ENCODE data around the gene TFPI2.
A peak's percentile ranks its signal among the peaks of the same experiment; 100 is the strongest.
"Not testable (repeated sequence)": the region's sequence is repeated elsewhere in the genome, so short reads cannot be mapped to it uniquely, and the experiment has no call there.

Gene TFPI2

GRCh38 chr7:93890464-93891068 is at the start of gene TFPI2:
Gene TFPI2, minus strand, starts transcription at chr7:93890753. Its CDS starts 75 bp downstream, at chr7:93890678.
- DNase-seq (ENCODE audit: low spot score), result peak; percentile 46

GRCh38 chr7:93938293-93938692 is 47.7 kb upstream of the TFPI2 start:
- no peak for DNase-seq (ENCODE audit: low spot score)

GRCh38 chr7:93937818-93938217 is 47.3 kb upstream of the TFPI2 start:
- DNase-seq (ENCODE audit: low spot score), result no peak

- no peak for DNase-seq (ENCODE audit: low spot score)
Measured at GRCh38 chr7:93935102-93935501, 44.5 kb upstream of the TFPI2 start.

- no peak for DNase-seq (ENCODE audit: low spot score)
Measured at GRCh38 chr7:93933156-93933555, 42.6 kb upstream of the TFPI2 start.

GRCh38 chr7:93931655-93932054 is 41.1 kb upstream of the TFPI2 start:
- DNase-seq (ENCODE audit: low spot score), result no peak

GRCh38 chr7:93927585-93927984 is 37.0 kb upstream of the TFPI2 start:
- DNase-seq (ENCODE audit: low spot score), result no peak

- no peak for DNase-seq (ENCODE audit: low spot score)
Measured at GRCh38 chr7:93926800-93927199, 36.2 kb upstream of the TFPI2 start.

GRCh38 chr7:93923942-93924341 is 33.4 kb upstream of the TFPI2 start:
- no peak for DNase-seq (ENCODE audit: low spot score)

GRCh38 chr7:93923296-93923695 is 32.7 kb upstream of the TFPI2 start:
- DNase-seq (ENCODE audit: low spot score), result no peak

GRCh38 chr7:93921607-93922566 is 31.3 kb upstream of the TFPI2 start, which contains the start of gene GNG11:
Gene GNG11, plus strand, starts transcription at chr7:93921735. Its CDS starts 403 bp downstream, at chr7:93922138.
- peak; percentile 31 for DNase-seq (ENCODE audit: low spot score)

GRCh38 chr7:93921186-93921585 is 30.6 kb upstream of the TFPI2 start:
- DNase-seq (ENCODE audit: low spot score), result no peak

- DNase-seq (ENCODE audit: low spot score), result no peak
Measured at GRCh38 chr7:93920496-93921182, 30.1 kb upstream of the TFPI2 start.

GRCh38 chr7:93916315-93916714 is 25.8 kb upstream of the TFPI2 start:
- not testable (repeated sequence) for DNase-seq (ENCODE audit: low spot score)

GRCh38 chr7:93915888-93916287 is 25.3 kb upstream of the TFPI2 start:
- not testable (repeated sequence) for DNase-seq (ENCODE audit: low spot score)

- not testable (repeated sequence) for DNase-seq (ENCODE audit: low spot score)
Measured at GRCh38 chr7:93915206-93915842, 24.8 kb upstream of the TFPI2 start.

- DNase-seq (ENCODE audit: low spot score), result no peak
Measured at GRCh38 chr7:93914581-93915066, 24.1 kb upstream of the TFPI2 start.

GRCh38 chr7:93913197-93913596 is 22.6 kb upstream of the TFPI2 start:
- no peak for DNase-seq (ENCODE audit: low spot score)

GRCh38 chr7:93911661-93912060 is 21.1 kb upstream of the TFPI2 start:
- not testable (repeated sequence) for DNase-seq (ENCODE audit: low spot score)

GRCh38 chr7:93911242-93911641 is 20.7 kb upstream of the TFPI2 start:
- DNase-seq (ENCODE audit: low spot score), result not testable (repeated sequence)

- DNase-seq (ENCODE audit: low spot score), result no peak
Measured at GRCh38 chr7:93910076-93910994, 19.8 kb upstream of the TFPI2 start.

All from HuH-7 (cell line).